ENCODE results near the gene HUNK.
"Not testable (repeated sequence)": the region's sequence is repeated elsewhere in the genome, so short reads cannot be mapped to it uniquely, and the experiment has no call there.

HUNK gene

DNA sequence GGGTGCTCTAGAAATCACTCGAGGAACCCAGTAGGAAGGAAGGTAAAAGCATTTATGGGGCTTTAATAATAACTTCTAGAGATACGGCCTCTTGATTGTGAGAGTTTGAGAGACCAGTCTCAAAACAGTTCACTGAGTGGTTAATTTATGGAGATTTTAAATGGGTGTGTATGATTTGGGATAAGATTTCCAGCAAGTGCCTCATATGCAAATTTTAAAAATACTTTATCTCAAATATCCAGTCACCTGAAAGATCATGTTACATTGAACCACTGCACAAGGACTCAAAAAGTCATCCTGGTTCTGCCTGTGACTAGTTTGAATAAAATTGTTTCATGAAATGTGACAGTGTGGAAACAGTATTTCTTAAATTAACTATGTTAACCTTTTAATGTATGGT is 64.5 kb downstream of the HUNK start:
- Mint-ChIP-seq H3K4me1 (ENCODE audit: low read depth) (peaks cover 2% of the 10 kb centered on the region), H3K9me3 (ENCODE audit: low read depth) (no peaks in the 10 kb centered on the region), H3K36me3 (no peaks in the 10 kb centered on the region), H3K27me3 (peaks cover 5% of the 10 kb centered on the region), H3K27ac (no peak overlapping the region), H3K4me3 (no peak overlapping the region)

DNA sequence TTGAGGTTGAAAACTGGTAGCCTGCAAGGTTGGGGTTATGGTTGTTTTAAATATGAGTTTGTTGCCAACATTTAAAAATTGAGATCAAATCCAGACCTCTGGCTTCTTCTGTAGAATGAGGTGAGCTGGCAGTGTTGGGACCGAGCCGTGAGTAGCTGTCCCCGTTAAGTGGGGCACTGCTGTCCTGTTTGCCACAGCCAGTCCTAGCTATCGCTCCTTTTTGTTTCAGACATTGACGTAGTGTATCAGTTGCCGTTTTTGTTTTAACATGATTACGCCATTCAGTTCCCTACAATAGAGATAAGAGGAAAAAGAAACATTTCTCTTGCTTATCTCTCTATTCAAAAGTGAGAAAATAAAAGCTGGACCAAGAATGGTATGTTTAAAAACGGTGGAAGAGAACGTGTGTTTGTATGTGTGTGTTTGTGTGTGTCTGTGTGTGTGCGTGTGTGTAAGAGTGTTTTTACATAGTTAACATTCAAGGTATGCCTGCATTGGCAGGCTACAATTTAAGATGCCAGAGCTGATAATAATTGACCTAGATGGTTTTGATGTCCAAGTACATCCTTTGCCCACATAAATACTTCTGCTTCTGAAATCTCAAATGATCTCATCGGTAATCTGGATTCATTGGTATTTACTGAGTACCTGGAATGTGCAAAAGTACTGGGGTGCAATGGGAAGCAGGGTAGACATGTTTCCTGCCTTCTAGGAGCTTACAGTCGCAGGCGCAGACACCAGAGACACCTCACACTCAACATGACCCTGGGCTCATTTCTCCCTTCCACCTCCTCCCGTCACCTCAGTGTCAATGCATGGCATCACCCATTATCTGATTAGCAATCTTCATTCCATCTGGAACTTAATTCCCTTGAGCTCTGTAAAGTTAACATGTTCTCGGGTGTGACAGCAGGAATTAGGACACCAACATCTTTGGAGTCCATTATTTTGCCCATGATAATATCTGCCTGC is 65.8 kb downstream of the HUNK start:
- no peak overlapping the region for H3K4me3 Mint-ChIP-seq
- H3K4me1 Mint-ChIP-seq (ENCODE audit: low read depth): peaks cover 6% of the 10 kb centered on the region
- no peaks in the 10 kb centered on the region for H3K9me3 Mint-ChIP-seq (ENCODE audit: low read depth)
- H3K27ac Mint-ChIP-seq: peak overlapping the region; percentile 22
- no peaks in the 10 kb centered on the region for H3K36me3 Mint-ChIP-seq
- peaks cover 5% of the 10 kb centered on the region for H3K27me3 Mint-ChIP-seq

DNA sequence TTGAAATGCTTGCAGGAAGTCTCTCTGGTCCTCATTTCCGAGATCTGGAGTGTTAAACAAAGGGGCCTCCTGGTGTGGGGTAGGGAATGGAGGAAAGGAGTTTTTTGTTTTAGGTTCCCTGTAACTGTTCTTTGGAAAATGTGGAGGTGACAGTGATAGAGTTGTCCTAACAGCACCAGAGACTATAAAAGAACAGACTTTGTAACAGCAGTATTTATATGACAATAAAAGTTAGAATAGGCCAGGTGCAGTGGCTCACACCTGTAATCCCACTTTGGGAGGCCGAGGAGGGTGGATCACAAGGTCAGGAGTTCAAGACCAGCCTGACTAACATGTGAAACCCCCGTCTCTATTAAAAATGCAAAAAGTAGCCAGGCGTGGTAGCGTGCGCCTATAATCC is 68.9 kb downstream of the HUNK start:
- no peak overlapping the region for H3K4me3 Mint-ChIP-seq
- H3K4me1 Mint-ChIP-seq (ENCODE audit: low read depth): peaks cover 5% of the 10 kb centered on the region

GRCh38 chr21:31943561-31943960 is 70.7 kb downstream of the HUNK start:
- Mint-ChIP-seq H3K9me3 (ENCODE audit: low read depth) (no peaks in the 10 kb centered on the region), H3K4me3 (no peak overlapping the region), H3K36me3 (no peaks in the 10 kb centered on the region), H3K4me1 (ENCODE audit: low read depth) (peaks cover 5% of the 10 kb centered on the region), H3K27me3 (peaks cover 3% of the 10 kb centered on the region), H3K27ac (no peak overlapping the region)

More for the DNA sequence above, 68.9 kb downstream of the HUNK start:
- H3K36me3 Mint-ChIP-seq: no peaks in the 10 kb centered on the region
- no peaks in the 10 kb centered on the region for H3K9me3 Mint-ChIP-seq (ENCODE audit: low read depth)
- H3K27ac Mint-ChIP-seq: no peak overlapping the region
- H3K27me3 Mint-ChIP-seq: peaks cover 3% of the 10 kb centered on the region

DNA sequence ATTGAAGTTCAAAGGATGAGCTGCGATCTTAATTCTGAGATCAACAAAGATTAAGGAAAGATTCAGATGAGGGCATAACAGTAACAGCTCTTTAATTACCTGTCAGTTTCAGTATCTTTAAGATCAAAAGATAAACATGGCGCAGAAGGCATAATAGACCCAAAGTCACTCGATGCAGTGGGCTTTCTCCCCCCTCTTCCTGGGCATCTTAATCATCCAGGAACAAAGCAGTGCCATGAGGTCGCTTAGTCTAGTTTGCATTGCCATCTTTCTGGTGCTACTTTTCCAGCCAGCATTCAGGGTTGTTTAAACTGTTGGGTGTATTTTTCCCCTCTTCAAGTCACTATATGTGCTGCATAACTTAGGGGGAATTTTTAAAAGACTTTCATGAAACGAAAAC is 72.3 kb downstream of the HUNK start:
- H3K4me1 Mint-ChIP-seq (ENCODE audit: low read depth): peaks cover 11% of the 10 kb centered on the region
- H3K36me3 Mint-ChIP-seq: no peaks in the 10 kb centered on the region
- peaks cover 3% of the 10 kb centered on the region for H3K27me3 Mint-ChIP-seq
- H3K27ac Mint-ChIP-seq: no peak overlapping the region
- no peaks in the 10 kb centered on the region for H3K9me3 Mint-ChIP-seq (ENCODE audit: low read depth)
- no peak overlapping the region for H3K4me3 Mint-ChIP-seq

- H3K9me3 Mint-ChIP-seq (ENCODE audit: low read depth): no peaks in the 10 kb centered on the region
- H3K27me3 Mint-ChIP-seq: peaks cover 3% of the 10 kb centered on the region
Measured at GRCh38 chr21:31945546-31945945, 72.7 kb downstream of the HUNK start.

DNA sequence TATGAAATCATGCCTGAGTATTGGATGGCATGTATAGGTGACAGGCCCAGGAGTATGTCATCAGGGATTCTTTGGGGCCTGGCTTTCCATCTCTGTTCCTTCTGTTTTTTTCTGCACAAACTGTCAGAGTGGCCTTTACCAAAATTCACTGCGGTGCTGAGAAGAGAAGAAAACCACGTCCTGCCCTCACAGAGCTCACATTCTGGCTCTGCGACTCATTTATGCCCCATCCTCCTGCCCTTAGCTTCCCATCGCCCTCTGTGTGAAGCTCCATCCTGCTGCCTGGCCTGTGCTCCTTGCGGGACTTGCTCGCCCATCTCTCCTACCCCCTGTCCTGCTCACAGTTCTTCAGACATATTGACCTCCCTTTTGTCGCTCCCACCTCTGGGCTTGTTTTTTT is 73.4 kb downstream of the HUNK start:
- no peak overlapping the region for H3K4me3 Mint-ChIP-seq
- H3K36me3 Mint-ChIP-seq: no peaks in the 10 kb centered on the region

More at GRCh38 chr21:31945546-31945945, 72.7 kb downstream of the HUNK start:
- Mint-ChIP-seq H3K4me3 (no peak overlapping the region), H3K27ac (no peak overlapping the region), H3K36me3 (no peaks in the 10 kb centered on the region), H3K4me1 (ENCODE audit: low read depth) (peaks cover 11% of the 10 kb centered on the region)

DNA sequence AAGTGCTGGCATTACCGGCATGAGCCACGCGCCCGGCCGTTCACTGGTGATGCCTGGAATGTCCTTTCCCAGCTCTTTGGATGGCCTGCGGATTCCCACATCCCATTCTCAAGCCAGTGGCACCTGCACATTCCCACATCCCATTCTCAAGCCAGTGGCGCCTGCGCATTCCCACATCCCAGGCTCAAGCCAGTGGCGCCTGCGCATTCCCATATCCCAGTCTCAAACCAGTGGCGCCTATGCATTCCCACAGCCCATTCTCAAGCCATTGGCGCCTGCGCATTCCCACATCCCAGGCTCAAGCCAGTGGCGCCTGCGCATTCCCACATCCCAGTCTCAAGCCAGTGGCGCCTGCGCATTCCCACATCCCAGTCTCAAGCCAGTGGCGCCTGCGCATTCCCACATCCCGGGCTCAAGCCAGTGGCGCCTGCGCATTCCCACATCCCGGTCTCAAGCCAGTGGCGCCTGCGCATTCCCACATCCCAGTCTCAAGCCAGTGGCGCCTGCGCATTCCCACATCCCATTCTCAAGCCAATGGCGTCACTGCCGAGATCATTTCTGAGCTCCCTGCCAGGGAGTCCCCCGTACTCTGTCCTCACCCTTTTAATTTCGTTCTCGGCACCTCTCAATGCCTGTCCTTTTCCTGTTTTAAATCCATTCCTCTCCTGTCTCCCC is 74.2 kb downstream of the HUNK start:
- not testable (repeated sequence) for H3K4me3 Mint-ChIP-seq; H3K9me3 Mint-ChIP-seq (ENCODE audit: low read depth); H3K27ac Mint-ChIP-seq; H3K27me3 Mint-ChIP-seq; H3K36me3 Mint-ChIP-seq
- peaks cover 11% of the 10 kb centered on the region for H3K4me1 Mint-ChIP-seq (ENCODE audit: low read depth)

More for the DNA sequence above, 73.4 kb downstream of the HUNK start:
- Mint-ChIP-seq H3K27me3 (peaks cover 2% of the 10 kb centered on the region), H3K27ac (no peak overlapping the region), H3K4me1 (ENCODE audit: low read depth) (peaks cover 11% of the 10 kb centered on the region), H3K9me3 (ENCODE audit: low read depth) (no peaks in the 10 kb centered on the region)

DNA sequence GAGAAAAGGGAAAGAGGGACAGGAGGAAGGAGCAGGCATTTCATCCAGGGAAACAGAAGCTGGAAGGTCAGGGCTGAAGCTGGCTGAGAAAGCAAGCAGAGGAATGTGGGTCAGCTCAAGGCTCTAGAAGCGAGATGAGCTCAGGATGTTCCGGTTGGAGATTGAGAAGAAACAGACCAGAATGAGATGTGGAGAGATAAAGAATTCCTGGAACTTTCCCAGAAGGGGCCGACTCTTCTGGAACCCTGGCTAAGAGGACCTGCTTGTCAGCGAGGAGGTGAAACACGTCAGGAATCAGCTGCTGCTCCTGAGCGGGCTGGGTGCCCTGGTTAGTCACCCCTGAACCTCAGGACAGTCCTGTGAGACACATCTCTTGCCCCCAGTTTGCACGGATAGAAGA is 75.9 kb downstream of the HUNK start:
- H3K4me1 Mint-ChIP-seq (ENCODE audit: low read depth): peaks cover 6% of the 10 kb centered on the region
- no peaks in the 10 kb centered on the region for H3K36me3 Mint-ChIP-seq
- H3K27me3 Mint-ChIP-seq: peaks cover 2% of the 10 kb centered on the region
- no peak overlapping the region for H3K4me3 Mint-ChIP-seq
- no peak overlapping the region for H3K27ac Mint-ChIP-seq
- no peaks in the 10 kb centered on the region for H3K9me3 Mint-ChIP-seq (ENCODE audit: low read depth)

GRCh38 chr21:31952828-31953227 is 80.0 kb downstream of the HUNK start:
- Mint-ChIP-seq H3K27me3 (no peaks in the 10 kb centered on the region), H3K27ac (no peak overlapping the region), H3K4me3 (no peak overlapping the region), H3K4me1 (ENCODE audit: low read depth) (peaks cover 29% of the 10 kb centered on the region), H3K36me3 (no peaks in the 10 kb centered on the region), H3K9me3 (ENCODE audit: low read depth) (no peaks in the 10 kb centered on the region)

DNA sequence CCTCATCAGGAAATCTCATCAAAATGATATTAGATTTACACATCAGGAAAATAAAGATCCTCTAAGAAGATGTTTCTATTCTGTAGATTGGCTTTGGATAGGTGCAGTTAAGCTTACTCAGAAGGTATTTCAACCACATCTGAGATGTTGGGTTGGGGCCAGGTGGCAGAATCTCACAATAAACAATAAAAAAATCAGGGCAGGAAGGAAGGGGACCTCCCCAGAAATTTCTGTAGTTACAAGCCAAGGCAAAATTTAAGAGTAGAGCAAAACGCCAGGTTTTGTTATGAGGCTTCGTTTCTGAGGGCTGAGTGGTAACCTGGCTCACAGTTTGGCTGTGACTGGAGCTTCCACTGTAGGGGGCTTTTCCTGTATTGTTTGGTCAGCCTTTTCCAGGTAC is 84.8 kb downstream of the HUNK start:
- no peaks in the 10 kb centered on the region for H3K27me3 Mint-ChIP-seq
- no peaks in the 10 kb centered on the region for H3K36me3 Mint-ChIP-seq
- peak overlapping the region; percentile 53 for H3K4me3 Mint-ChIP-seq
- peaks cover 35% of the 10 kb centered on the region for H3K4me1 Mint-ChIP-seq (ENCODE audit: low read depth)
- H3K27ac Mint-ChIP-seq: peak overlapping the region; percentile 71
- no peaks in the 10 kb centered on the region for H3K9me3 Mint-ChIP-seq (ENCODE audit: low read depth)

DNA sequence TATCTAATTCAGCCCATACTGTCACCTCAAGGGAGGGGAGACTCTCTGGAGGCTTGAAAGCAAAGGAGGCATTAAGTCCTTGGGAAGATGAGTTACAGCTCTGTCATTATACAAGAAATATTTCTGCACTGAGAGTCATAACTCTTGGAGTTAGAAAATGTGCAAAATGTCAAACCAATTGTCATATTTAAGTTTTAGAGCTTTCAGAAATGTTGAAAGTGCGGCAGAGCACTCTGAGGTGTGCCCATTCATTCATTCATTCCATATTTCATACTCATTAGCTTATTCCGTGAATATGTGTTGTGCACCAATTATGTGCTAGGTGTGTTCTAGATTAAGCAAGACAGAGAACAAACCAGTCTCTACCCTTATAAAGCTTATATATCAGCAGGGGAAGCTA is 87.1 kb downstream of the HUNK start:
- H3K27me3 Mint-ChIP-seq: peaks cover 2% of the 10 kb centered on the region

GRCh38 chr21:31961027-31961426 is 88.2 kb downstream of the HUNK start:
- H3K9me3 Mint-ChIP-seq (ENCODE audit: low read depth): no peaks in the 10 kb centered on the region
- no peak overlapping the region for H3K27ac Mint-ChIP-seq
- H3K4me1 Mint-ChIP-seq (ENCODE audit: low read depth): peaks cover 29% of the 10 kb centered on the region
- peaks cover 2% of the 10 kb centered on the region for H3K27me3 Mint-ChIP-seq
- H3K36me3 Mint-ChIP-seq: no peaks in the 10 kb centered on the region
- H3K4me3 Mint-ChIP-seq: no peak overlapping the region

More for the DNA sequence above, 87.1 kb downstream of the HUNK start:
- H3K4me3 Mint-ChIP-seq: no peak overlapping the region
- H3K9me3 Mint-ChIP-seq (ENCODE audit: low read depth): no peaks in the 10 kb centered on the region
- H3K27ac Mint-ChIP-seq: no peak overlapping the region
- H3K4me1 Mint-ChIP-seq (ENCODE audit: low read depth): peaks cover 35% of the 10 kb centered on the region
- no peaks in the 10 kb centered on the region for H3K36me3 Mint-ChIP-seq

- Mint-ChIP-seq H3K9me3 (ENCODE audit: low read depth) (no peaks in the 10 kb centered on the region), H3K27ac (no peak overlapping the region), H3K4me1 (ENCODE audit: low read depth) (peaks cover 22% of the 10 kb centered on the region), H3K36me3 (no peaks in the 10 kb centered on the region), H3K4me3 (no peak overlapping the region), H3K27me3 (peaks cover 2% of the 10 kb centered on the region)
Measured at GRCh38 chr21:31961704-31962103, 88.9 kb downstream of the HUNK start.

- H3K4me3 Mint-ChIP-seq: no peak overlapping the region
- H3K4me1 Mint-ChIP-seq (ENCODE audit: low read depth): no peaks in the 10 kb centered on the region
- H3K27me3 Mint-ChIP-seq: peaks cover 2% of the 10 kb centered on the region
Measured at GRCh38 chr21:31964692-31965091, 91.9 kb downstream of the HUNK start.

More at GRCh38 chr21:31964692-31965091, 91.9 kb downstream of the HUNK start:
- H3K27ac Mint-ChIP-seq: no peak overlapping the region
- no peaks in the 10 kb centered on the region for H3K9me3 Mint-ChIP-seq (ENCODE audit: low read depth)
- H3K36me3 Mint-ChIP-seq: no peaks in the 10 kb centered on the region

All from activated naive CD8-positive, alpha-beta T cell (primary cell).